ENCODE results near the gene ARHGEF11.

ARHGEF11 gene

DNA sequence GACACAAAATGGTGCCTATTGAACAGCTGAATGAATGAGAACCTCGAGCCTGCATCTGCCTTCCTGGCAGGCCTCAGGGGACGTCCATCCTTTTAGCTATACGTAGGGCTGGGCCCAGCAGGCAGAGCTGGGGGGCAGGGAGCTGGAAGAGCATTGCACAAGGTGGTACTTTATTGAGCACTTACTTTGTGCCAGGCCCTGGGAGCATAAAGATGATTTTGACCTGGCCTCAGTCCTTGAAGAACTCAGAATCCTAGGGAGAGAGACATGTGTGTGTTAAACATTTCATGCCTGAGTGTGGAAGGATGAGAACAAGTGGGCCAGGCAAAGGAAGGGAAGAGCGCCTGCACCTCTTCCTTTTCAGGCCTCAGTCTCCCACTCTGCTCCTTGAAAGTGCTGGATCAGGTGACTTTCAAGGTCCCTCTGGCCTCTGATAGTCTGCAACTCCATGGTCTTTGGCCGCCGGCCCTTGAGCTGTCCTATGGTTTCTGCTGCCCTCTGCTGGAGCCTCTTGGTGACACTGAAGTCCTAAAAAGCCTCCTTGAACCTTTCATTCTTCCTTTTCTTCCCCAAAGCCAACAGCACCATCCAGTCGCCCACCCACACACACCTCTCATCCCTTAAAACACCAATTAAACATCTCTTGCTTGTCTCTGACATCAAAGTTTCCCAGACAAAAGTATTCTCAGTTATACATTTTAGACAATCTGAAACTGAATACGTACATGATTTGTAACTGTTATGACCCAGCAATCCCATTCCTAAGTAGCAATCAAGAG is 155.6 kb downstream of the ARHGEF11 start:
- DNase-seq = no peak

DNA sequence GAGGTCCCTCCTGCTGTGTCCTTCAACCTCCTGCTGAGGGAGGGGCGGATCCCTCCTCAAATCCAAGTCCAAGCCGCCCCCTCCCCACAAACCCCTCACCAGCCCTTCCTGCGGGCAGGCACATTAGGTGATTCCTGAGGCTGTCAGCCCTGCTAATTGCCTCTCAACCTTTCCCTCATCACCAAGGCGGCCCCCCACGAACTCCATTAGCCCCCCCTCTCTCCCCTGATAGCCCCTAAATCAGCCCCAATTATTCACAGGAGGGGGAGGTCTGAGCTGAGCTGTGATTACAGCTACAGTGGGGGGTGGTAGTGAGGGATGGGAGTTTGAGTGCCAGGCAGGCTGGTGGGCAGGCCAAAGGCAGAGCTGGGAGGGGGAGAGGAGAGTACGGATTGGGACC is 157.8 kb downstream of the ARHGEF11 start:
- DNase-seq = no peak

DNA sequence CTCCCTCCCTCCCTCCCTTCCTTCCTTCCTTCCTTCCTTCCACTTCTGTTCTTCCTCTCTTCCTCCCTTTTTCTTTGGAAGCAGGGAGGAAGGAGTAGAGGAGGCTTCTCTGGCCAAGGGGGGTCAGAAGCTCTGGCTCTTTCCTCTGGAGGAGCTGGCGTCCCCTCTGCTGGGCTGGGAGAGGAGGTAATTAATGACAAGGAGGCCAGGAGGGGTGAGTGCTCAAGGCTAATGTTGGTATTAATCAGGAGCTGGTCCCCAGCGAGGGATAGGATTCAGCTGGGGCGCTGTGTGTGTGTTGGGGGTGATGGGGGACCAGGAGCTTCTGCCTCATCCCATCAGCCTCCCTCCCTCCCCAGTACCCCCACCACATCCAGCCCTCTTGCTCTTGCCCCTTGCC is 158.2 kb downstream of the ARHGEF11 start:
- DNase-seq = no peak

DNA sequence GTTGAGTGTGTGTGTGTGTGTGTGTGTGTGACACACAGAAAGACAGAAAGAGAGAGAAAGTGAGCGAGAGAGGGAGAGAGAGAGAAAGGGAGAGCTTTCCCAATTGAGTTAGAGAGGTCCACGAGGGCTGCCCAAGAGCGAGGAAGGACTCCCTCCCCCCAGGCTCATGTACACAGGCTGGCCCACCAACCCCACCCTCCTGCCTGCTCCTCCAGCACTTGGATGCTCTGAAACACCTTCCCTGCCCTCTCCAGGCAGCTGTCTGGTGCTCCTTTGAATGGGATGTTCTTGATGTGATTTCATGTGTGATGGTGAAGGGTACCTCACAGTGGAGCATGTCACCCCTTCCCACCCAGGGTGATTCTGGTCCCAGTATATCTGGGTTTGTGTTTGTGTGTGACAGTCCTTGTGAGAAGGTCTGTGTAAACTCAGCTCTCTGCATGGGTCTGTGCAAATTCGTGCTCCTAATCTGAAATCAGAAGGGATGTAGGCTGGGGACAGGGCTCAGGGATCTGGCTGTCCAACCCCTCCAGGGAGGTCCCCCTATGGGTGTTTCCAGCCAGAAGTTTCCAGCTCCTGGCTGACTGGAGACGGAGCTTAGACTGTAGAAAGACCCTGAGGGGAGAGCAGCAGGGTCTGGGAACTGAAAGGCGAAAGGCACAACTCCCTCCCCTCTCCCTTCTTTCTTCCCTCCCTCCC is 158.8 kb downstream of the ARHGEF11 start:
- DNase-seq = no peak

DNA sequence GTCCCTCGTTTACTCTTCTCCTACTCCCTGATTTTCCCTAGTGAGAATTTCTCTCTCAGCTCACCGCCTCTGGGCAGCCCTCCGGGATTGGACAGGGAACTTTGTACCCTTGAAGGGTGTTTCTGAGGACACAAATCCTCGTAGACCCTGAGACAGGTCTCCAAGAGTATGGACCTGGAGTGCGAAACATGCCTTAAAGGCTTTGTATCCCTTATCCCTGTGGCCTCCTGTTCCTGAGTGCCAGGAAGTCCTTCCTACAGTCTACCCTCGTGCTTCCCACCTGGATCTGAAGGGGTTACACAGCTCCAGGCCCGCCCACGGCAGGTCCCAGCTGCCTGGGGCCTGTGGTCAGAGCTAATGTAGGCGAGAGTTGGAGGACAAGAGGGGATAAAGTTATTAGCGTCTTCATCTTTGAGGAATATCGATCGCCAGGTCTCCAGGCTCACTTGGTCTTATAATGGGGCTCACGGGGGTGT is 159.6 kb downstream of the ARHGEF11 start:
- no peak for DNase-seq

DNA sequence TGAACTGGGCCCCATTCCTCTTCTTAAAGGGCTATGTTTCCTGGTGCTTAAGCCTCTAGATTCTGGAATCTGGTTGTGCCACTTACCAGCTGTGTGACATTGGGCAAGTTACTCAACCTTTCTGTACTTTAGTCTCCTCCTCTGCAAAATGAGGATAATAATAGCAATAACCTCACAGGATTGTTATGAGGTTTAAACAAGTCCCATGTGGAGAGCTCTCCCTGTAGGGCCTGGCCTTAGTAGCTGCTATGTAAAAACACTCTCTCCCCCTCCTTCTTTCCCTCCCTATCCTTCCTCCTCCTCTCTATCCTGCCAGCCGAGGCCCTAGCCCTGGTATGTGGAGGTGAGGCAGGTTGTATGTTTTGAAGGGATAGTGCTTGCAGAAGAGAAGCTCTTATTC is 160.2 kb downstream of the ARHGEF11 start:
- DNase-seq = no peak
